IPS-15b (cell line): ENCODE results near the gene IGFN1.

ENCODE experiments used
- H3K27me3 ChIP-seq: one replicate; pipeline ENCODE4 v1.6.1; 2013; ENCODE audit warnings: low read length; ENCODE audit not compliant: control insufficient read depth, insufficient read depth
- H3K36me3 ChIP-seq: one replicate; pipeline ENCODE4 v1.6.1; 2013; ENCODE audit warnings: low read length; ENCODE audit not compliant: control insufficient read depth, insufficient read depth
- H3K4me1 ChIP-seq: one replicate; pipeline ENCODE4 v1.6.1; 2013; ENCODE audit warnings: mild to moderate bottlenecking, low read length; ENCODE audit not compliant: control insufficient read depth, insufficient read depth
- H3K4me3 ChIP-seq: one replicate; pipeline ENCODE4 v1.5.1; 2013; ENCODE audit warnings: low read depth, low read length
- H3K9ac ChIP-seq: one replicate; pipeline ENCODE4 v1.6.1; 2013; ENCODE audit warnings: low read depth, mild to moderate bottlenecking, low read length
- H3K9me3 ChIP-seq: one replicate; pipeline ENCODE4 v1.6.1; 2013; ENCODE audit warnings: mild to moderate bottlenecking, low read length; ENCODE audit not compliant: control insufficient read depth, insufficient read depth

Gene IGFN1

GRCh38 chr1:201190624-201191051 lies at the start of gene IGFN1:
Gene IGFN1, plus strand, starts transcription at chr1:201190824. Its CDS starts 2,470 bp downstream, at chr1:201193294.
- Histone ChIP-seq H3K36me3 (no peaks in the 10 kb centered on the region), H3K27me3 (peaks cover 2% of the 10 kb centered on the region), H3K4me1 (no peaks in the 10 kb centered on the region), H3K9ac (no peak within 1 kb of the TSS), H3K4me3 (no peak within 1 kb of the TSS), H3K9me3 (no peaks in the 10 kb centered on the region)

DNA sequence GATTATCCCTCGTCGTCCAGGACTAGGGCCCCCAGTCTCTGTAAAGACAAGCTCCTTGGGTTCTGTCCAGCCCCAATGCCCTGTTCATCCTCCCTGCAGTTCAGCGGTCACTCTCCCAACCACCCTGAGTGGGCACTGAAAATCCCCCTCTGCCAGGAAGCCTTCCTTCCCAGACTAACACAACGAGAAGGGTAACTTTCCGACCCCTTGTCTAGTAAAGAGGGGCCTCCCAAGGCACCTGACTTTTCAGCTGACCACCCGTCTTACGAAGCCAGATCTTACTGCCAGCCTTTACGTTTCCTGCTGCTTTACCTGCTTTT lies 49.7 kb upstream of the IGFN1 start:
- Histone ChIP-seq H3K36me3 (peaks cover 95% of the 10 kb centered on the region), H3K4me3 (no peak overlapping the region), H3K9ac (no peak overlapping the region), H3K4me1 (no peaks in the 10 kb centered on the region), H3K27me3 (no peaks in the 10 kb centered on the region), H3K9me3 (no peaks in the 10 kb centered on the region)

DNA sequence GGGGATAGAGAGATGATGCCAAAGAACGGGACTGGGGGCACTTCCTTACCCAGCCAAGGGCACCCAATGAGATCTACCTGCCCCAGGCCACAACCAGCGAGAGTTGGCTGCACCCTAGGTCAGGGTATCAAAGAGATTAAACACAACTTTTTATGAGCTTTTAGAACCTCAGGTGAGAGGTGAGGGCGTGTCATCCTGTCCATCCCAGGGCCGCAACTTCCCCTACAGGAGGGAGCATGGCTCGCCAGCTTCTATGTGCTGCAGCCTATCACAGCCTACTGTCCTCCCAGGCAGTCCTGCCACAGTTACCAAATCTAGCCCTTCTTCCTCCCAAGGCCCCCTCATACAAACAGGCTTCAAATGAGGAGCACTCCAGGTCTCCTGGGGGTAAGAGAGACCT lies 49.2 kb upstream of the IGFN1 start:
- H3K9me3 ChIP-seq, result no peaks in the 10 kb centered on the region
- H3K27me3 ChIP-seq, result no peaks in the 10 kb centered on the region
- H3K4me3 ChIP-seq, result no peak overlapping the region
- H3K4me1 ChIP-seq, result no peaks in the 10 kb centered on the region
- peaks cover 95% of the 10 kb centered on the region for H3K36me3 ChIP-seq
- no peak overlapping the region for H3K9ac ChIP-seq

- peaks cover 93% of the 10 kb centered on the region for H3K36me3 ChIP-seq
- H3K9ac ChIP-seq, result no peak overlapping the region
- no peak overlapping the region for H3K4me3 ChIP-seq
Observed at GRCh38 chr1:201142011-201142848, 48.4 kb upstream of the IGFN1 start.

DNA sequence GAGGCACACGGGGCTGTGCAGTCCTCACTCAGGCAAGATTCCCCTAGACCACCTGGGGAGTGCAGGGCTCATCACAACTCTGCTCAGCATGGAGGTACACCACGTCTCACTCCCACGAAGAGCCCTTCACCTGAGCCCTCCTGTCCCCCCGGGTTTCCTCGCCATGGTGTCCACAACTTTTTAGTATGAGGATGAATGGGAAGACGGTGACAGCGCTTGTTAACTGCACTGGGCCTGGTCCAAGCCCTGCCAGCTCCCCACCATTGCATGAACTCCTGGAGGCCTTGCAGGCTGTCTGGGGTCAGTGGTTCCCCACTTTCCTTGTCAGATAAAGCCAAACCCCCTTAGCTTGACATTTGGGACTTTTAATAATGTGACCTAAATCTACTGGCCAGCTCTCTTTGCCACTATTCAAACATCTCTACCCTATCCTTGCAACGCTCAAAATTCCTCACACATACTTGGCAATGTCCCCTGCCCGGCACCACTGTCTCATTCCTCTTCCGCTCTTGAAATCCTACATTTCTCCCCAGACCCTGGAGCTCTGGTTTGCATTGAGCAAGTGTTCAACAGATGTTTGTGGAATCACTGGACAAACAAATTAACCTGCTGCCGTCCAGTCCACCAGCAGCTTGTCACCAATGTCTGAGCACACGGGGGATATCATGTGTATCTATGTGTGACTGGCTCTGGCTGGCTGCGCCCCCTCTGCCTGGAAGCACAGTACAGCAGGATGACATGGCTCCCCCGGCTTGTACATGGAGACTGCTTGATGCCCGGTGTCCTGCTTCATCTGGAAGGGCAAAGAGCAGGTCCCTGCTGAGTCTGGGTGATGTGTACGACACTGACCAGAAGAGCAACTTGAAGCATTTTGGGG lies 47.5 kb upstream of the IGFN1 start:
- H3K27me3 ChIP-seq, result no peaks in the 10 kb centered on the region
- no peaks in the 10 kb centered on the region for H3K9me3 ChIP-seq
- H3K9ac ChIP-seq, result no peak overlapping the region
- H3K4me3 ChIP-seq, result no peak overlapping the region
- H3K36me3 ChIP-seq, result peaks cover 88% of the 10 kb centered on the region
- no peaks in the 10 kb centered on the region for H3K4me1 ChIP-seq

More at GRCh38 chr1:201142011-201142848, 48.4 kb upstream of the IGFN1 start:
- Histone ChIP-seq H3K9me3 (no peaks in the 10 kb centered on the region), H3K27me3 (no peaks in the 10 kb centered on the region), H3K4me1 (no peaks in the 10 kb centered on the region)

DNA sequence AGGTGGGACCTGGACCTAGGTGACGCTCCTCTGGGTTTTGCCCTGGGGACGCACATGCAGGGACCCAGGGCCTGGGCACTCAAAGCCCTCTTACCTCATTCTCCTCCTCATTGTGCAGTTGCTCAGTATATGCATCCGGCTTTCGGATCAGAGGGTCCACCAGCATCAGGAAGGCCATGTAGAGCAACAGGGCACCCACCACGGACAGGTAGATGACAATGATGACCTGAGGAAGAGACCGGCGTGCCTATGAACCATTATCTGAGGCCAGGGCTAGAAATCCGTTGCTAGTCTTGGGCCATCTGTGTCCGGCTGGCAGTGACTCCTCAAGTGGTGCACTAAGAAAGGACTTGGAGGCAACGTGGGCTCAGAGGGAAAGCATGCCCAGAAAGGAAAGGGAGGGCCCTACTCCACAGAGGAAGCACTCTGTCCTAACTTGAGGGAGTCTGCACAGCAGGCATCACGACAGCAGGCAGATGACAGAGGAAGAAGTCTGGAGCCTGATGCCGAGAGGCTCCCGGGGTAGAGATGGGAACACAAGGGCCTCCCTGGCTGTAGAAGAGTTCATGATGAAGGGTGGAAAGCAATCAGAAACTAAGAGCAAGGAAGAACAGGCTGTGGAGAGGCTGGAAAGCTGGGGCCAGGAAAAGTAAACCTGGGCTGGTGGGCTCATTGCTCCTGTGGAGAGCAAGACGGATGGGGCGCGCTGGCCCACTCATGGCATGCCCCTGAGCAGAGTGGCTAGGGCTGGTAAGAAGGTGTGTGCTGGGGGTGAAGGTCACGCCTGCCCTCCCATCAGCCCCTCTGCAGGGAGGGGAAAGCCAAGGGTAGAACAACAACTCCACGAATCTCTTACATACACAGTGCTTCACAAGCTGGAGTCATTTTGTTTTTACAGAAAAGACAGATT lies 46.6 kb upstream of the IGFN1 start:
- H3K9ac ChIP-seq, result no peak overlapping the region
- H3K4me3 ChIP-seq, result no peak overlapping the region
- no peaks in the 10 kb centered on the region for H3K4me1 ChIP-seq
- H3K27me3 ChIP-seq, result no peaks in the 10 kb centered on the region
- no peaks in the 10 kb centered on the region for H3K9me3 ChIP-seq
- H3K36me3 ChIP-seq, result peaks cover 88% of the 10 kb centered on the region

DNA sequence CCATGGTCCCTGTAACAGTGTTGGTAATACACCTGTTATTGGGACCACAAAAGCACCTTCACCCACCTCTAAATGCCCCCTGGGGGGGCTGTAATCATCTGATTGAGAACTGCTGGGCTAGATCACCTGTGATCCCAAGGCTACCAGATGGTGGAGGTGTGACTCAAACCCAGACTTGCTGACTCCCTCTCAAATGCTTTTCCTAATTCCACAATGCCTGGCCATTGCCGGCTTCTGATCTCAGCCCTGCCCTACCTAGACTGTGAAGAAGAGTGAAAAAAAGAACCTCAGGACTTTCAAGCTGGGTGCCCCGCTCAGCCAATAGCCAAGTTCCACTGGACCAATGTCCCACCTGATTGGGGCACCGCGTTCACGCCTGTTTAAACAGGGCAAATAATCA lies 45.9 kb upstream of the IGFN1 start:
- Histone ChIP-seq H3K9me3 (no peaks in the 10 kb centered on the region), H3K4me3 (no peak overlapping the region), H3K9ac (no peak overlapping the region), H3K27me3 (no peaks in the 10 kb centered on the region), H3K4me1 (no peaks in the 10 kb centered on the region), H3K36me3 (peaks cover 85% of the 10 kb centered on the region)

- H3K36me3 ChIP-seq, result peaks cover 82% of the 10 kb centered on the region
- H3K4me3 ChIP-seq, result no peak overlapping the region
- no peaks in the 10 kb centered on the region for H3K27me3 ChIP-seq
- H3K4me1 ChIP-seq, result no peaks in the 10 kb centered on the region
- H3K9me3 ChIP-seq, result no peaks in the 10 kb centered on the region
- H3K9ac ChIP-seq, result no peak overlapping the region
Observed at GRCh38 chr1:201145132-201145531, 45.5 kb upstream of the IGFN1 start.

DNA sequence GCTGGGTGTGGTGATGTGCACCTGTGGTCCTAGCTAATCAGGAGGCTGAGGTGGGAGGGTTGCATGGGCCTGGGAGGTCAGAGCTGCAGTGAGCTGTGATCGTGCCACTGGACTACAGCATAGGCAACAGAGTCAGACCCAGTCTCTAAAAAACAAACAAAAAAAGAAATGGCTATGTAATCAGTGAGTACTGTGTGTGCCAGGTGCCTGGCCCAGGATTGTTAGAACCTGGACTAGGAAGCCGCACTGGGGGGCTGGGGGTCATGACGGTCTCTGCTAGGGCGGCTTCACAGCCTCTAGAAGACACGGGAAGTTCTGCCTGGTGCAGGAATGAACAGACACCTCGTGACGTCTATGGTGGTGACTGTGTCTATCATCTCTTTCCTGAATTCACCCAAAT lies 44.8 kb upstream of the IGFN1 start:
- Histone ChIP-seq H3K9ac (no peak overlapping the region), H3K27me3 (no peaks in the 10 kb centered on the region), H3K4me1 (no peaks in the 10 kb centered on the region), H3K36me3 (peaks cover 80% of the 10 kb centered on the region), H3K4me3 (no peak overlapping the region), H3K9me3 (no peaks in the 10 kb centered on the region)

DNA sequence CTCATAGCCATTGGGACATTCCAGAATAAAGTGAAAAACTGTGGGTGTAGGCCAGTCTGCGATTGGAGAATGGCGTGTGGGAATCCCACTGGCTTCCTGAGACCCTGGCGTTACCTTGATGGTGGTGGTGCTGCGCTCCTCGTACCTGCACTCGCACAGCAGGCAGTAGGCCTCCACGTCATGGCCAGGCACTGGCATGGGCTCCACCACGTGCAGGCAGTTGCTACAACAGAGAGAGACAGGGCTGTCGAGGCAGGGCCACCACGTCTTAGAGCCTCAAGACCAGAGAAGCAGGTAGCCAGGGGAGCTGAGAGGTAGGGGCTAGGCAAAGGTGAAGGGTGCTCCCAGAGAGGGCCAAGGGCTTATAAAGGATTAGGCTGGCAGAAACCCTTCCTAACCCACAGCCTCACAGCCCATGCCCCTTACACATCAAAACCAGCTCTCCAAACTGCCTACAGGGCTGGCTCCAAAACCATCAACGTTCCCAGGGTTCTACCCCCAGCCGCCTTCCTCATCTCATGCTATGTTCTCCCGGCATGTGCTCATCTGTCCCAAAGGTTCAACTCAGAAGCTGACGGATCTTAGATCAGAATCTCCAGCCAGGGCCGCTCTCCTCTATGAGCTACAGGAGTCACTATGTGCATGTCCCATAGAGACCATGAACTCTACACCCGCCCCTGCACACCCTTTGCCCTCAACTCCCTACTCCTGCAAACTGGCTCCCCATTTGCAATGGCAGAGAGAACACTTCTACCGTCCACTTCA lies 43.8 kb upstream of the IGFN1 start:
- no peaks in the 10 kb centered on the region for H3K27me3 ChIP-seq
- peaks cover 80% of the 10 kb centered on the region for H3K36me3 ChIP-seq
- H3K4me1 ChIP-seq, result no peaks in the 10 kb centered on the region
- H3K9me3 ChIP-seq, result no peaks in the 10 kb centered on the region
- no peak overlapping the region for H3K4me3 ChIP-seq
- no peak overlapping the region for H3K9ac ChIP-seq
